ENCODE results near the gene ADAM10.

DNA sequence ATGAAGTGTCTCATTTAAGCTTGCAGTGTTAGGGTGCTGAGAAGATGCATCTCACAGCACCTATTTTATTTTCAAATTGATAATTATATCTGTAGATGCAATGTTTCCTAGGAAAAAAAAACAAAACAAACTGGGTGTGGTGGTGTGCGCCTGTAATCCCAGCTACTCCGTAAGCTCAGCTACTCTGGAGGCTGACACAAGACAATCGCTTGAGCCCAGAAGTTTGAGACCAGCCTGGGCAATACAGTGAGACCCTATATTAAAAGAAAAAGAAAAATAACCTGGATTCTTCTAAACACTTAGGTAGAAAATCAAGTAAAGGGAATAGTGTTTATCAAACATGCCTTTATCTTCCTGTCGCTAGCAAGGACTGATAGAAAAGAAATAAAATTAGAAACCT lies 23.5 kb upstream of the ADAM10 start:
- TF ChIP-seq CTCF (IDR thresholded peaks at IDR 0.05) = no peak
- no peak for TF ChIP-seq POLR2A (IDR thresholded peaks at IDR 0.05)
- no peak for TF ChIP-seq EP300 (IDR thresholded peaks at IDR 0.05)

All from stomach (tissue), 4 donors.